ENCODE results near the gene TTC9B. TPM values are rescaled to one million over a fixed set of nuclear protein-coding genes. Genes with fewer than 3 reads are reported as not detected.

TTC9B gene
- total and polyA plus RNA-seq, 2 donors (not counting 1 experiment from before 2014, with no cell fraction given), result not detected

DNA sequence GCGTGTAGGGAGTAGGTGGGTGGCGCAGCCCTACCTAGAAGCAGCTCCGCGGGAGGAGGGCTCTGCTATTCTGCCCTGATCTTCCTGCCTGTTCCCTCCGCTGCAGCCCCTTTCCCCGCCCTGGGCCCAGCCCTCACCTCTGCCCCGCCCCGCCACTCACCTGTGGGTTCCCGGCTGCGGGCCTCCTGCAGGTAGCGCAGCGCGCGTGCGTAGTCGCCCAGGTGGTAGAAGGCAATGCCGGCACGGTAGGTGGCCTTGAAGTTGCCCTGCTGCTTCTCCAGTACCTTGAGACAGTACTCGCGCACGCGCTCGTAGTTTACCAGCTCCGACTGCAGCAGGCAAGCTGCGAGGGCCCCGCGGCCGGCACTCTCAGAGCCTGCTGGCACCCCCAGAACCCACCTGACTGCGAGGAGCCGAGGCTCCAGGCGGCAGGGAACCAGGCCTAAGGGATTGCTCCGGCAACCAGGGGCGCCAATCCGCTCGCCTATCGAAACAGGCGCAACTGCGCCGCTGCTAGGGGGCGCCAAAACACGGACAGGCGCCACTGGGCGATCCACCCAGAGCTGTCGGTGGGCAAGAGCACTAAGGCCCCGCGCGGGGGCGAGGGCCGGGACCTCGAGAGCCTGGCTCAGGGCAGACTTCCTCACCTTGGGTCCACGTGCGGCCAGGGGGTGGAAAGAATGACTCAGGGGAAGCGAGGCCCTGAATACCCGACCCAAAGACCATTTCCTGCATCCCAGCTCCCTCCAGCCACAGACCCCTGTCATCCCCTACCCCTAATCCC, 965 bp downstream of the TTC9B start:
- H3K9me3 Mint-ChIP-seq (ENCODE audit: insufficient read depth), result no peaks in the 10 kb centered on the region
- Histone ChIP-seq H3K4me3 (ENCODE audit: control extremely low read depth in 1 of 5, extremely low read depth in 1 of 5, insufficient read depth in 1 of 5, low read depth in 2 of 5, low read length in 4 of 5) (no peak overlapping the region), H3K79me2 (ENCODE audit: control insufficient read depth, insufficient read depth, low read length) (no peaks in the 10 kb centered on the region), H3K36me3 (replicated peaks in 1 of 2; ENCODE audit: control extremely low read depth in 1 of 2, control insufficient read depth in 1 of 2, extremely low read depth in 1 of 2, insufficient read depth in 2 of 2, low read length in 1 of 2) (no peaks in the 10 kb centered on the region), H3K9ac (ENCODE audit: low read length) (no peak overlapping the region), H3K4me2 (replicated peaks; ENCODE audit: low read depth, low read length, poor library complexity, severe bottlenecking) (peak overlapping the region; percentile 48), H3K9me3 (ENCODE audit: control extremely low read depth in 1 of 3, control insufficient read depth in 2 of 3, insufficient read depth in 1 of 3, low read length in 2 of 3) (peaks cover 0 to 19% (median 0%) of the 10 kb centered on the region in 3 donors), H2AFZ (ENCODE audit: insufficient read depth, low read depth, low read length, poor library complexity, severe bottlenecking) (no peak overlapping the region), H4K20me1 (ENCODE audit: control insufficient read depth, insufficient read depth, low read length, poor library complexity, severe bottlenecking) (no peaks in the 10 kb centered on the region), H3K4me1 (ENCODE audit: control insufficient read depth in 2 of 2, insufficient read depth in 2 of 2, low read length in 2 of 2) (peaks cover 9 to 23% of the 10 kb centered on the region in 2 donors), H3K27ac (ENCODE audit: low read length in 2 of 2) (no peak overlapping the region), H3K27me3 (replicated peaks in 1 of 4; ENCODE audit: control extremely low read depth in 1 of 4, control insufficient read depth in 3 of 4, insufficient read depth in 4 of 4, low read length in 3 of 4) (peaks cover 0 to 36% (median 19%) of the 10 kb centered on the region in 4 experiments)
- H3K4me3 Mint-ChIP-seq, result no peak overlapping the region
- 24% methylated on average over 49 of the region's 54 CpGs for WGBS (ENCODE audit: insufficient coverage)
- H3K27ac Mint-ChIP-seq, result no peak overlapping the region
- DNase-seq (no peak), ATAC-seq (ENCODE audit: low read depth) (no peak)
- ChIA-PET POLR2A (no interaction called here), CTCF (interaction anchor here (0.6 kb wide), 1 partner anchor 425 kb away, joined by 3 read pairs; no protein-coding TSS in a partner anchor)
- H3K27me3 Mint-ChIP-seq, result peaks cover 38% of the 10 kb centered on the region
- TF ChIP-seq, protein P1, sequence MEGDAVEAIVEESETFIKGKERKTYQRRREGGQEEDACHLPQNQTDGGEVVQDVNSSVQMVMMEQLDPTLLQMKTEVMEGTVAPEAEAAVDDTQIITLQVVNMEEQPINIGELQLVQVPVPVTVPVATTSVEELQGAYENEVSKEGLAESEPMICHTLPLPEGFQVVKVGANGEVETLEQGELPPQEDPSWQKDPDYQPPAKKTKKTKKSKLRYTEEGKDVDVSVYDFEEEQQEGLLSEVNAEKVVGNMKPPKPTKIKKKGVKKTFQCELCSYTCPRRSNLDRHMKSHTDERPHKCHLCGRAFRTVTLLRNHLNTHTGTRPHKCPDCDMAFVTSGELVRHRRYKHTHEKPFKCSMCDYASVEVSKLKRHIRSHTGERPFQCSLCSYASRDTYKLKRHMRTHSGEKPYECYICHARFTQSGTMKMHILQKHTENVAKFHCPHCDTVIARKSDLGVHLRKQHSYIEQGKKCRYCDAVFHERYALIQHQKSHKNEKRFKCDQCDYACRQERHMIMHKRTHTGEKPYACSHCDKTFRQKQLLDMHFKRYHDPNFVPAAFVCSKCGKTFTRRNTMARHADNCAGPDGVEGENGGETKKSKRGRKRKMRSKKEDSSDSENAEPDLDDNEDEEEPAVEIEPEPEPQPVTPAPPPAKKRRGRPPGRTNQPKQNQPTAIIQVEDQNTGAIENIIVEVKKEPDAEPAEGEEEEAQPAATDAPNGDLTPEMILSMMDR (IDR thresholded peaks at IDR 0.05), result no peak
- no peak for TF ChIP-seq EZH2 (IDR thresholded peaks at IDR 0.05; ENCODE audit: borderline replicate concordance, insufficient read depth, low read depth, low read length, poor library complexity, severe bottlenecking)
- H3K4me1 Mint-ChIP-seq, result peaks cover 10% of the 10 kb centered on the region
- intact Hi-C loops (cut with micrococcal nuclease), result no loop called here

DNA sequence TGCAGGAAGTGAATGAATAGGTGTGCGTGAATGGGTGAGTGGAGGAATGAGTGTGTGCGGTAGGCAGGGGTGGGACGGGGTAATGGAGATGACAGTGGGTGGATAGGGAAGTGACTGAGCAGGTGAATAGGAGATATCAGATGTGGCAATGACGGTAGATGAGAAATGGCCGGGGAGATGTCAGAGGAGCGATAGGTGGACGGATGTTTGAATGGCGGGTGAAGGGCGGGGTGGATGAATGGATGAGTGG, 1.5 kb downstream of the TTC9B start:
- no peak overlapping the region for H3K4me3 ChIP-seq (ENCODE audit: control extremely low read depth in 1 of 5, extremely low read depth in 1 of 5, insufficient read depth in 1 of 5, low read depth in 2 of 5, low read length in 4 of 5)
- no peak overlapping the region for H3K4me2 ChIP-seq (replicated peaks; ENCODE audit: low read depth, low read length, poor library complexity, severe bottlenecking)
- no peak overlapping the region for H3K27ac ChIP-seq (ENCODE audit: low read length in 2 of 2)
- WGBS (ENCODE audit: insufficient coverage), result 44% methylated on average over 9 of the region's 9 CpGs
- intact Hi-C loops (cut with micrococcal nuclease), result no loop called here
- Mint-ChIP-seq H3K27me3 (peaks cover 33% of the 10 kb centered on the region), H3K4me1 (peaks cover 6% of the 10 kb centered on the region), H3K4me3 (no peak overlapping the region), H3K9me3 (ENCODE audit: insufficient read depth) (no peaks in the 10 kb centered on the region), H3K27ac (no peak overlapping the region)
- H3K4me1 ChIP-seq (ENCODE audit: control insufficient read depth in 2 of 2, insufficient read depth in 2 of 2, low read length in 2 of 2), result peaks cover 9 to 23% of the 10 kb centered on the region in 2 donors
- no peak for ATAC-seq (ENCODE audit: low read depth)
- no peaks in the 10 kb centered on the region for H4K20me1 ChIP-seq (ENCODE audit: control insufficient read depth, insufficient read depth, low read length, poor library complexity, severe bottlenecking)
- no peak for TF ChIP-seq EZH2 (IDR thresholded peaks at IDR 0.05; ENCODE audit: borderline replicate concordance, insufficient read depth, low read depth, low read length, poor library complexity, severe bottlenecking)
- TF ChIP-seq, protein P1 (IDR thresholded peaks at IDR 0.05), result no peak
- no peak overlapping the region for H2AFZ ChIP-seq (ENCODE audit: insufficient read depth, low read depth, low read length, poor library complexity, severe bottlenecking)
- no peaks in the 10 kb centered on the region for H3K79me2 ChIP-seq (ENCODE audit: control insufficient read depth, insufficient read depth, low read length)
- peaks cover 0 to 15% (median 0%) of the 10 kb centered on the region in 3 donors for H3K9me3 ChIP-seq (ENCODE audit: control extremely low read depth in 1 of 3, control insufficient read depth in 2 of 3, insufficient read depth in 1 of 3, low read length in 2 of 3)
- peaks cover 0 to 36% (median 19%) of the 10 kb centered on the region in 4 experiments for H3K27me3 ChIP-seq (replicated peaks in 1 of 4; ENCODE audit: control extremely low read depth in 1 of 4, control insufficient read depth in 3 of 4, insufficient read depth in 4 of 4, low read length in 3 of 4)
- no peak overlapping the region for H3K9ac ChIP-seq (ENCODE audit: low read length)
- CTCF ChIA-PET, result no interaction called here
- POLR2A ChIA-PET, result no interaction called here
- no peaks in the 10 kb centered on the region for H3K36me3 ChIP-seq (replicated peaks in 1 of 2; ENCODE audit: control extremely low read depth in 1 of 2, control insufficient read depth in 1 of 2, extremely low read depth in 1 of 2, insufficient read depth in 2 of 2, low read length in 1 of 2)
- DNase-seq, result no peak
